Left lung (tissue), 10 donors: ENCODE data around the gene RBPJ. TPM values are rescaled to one million over a fixed set of nuclear protein-coding genes. Genes with fewer than 3 reads are reported as not detected.

Experiments used
- ATAC-seq: fragments of 200-7000 bp; cut with Tn5 transposase; one replicate; pipeline ENCODE4 v1.9.1; 2020; ENCODE audit warnings: moderate library complexity
- DNase-seq, 4 donors: peaks; one replicate each; pipeline ENCODE4 v3.0.0-alpha.2; 2013 to 2020
- H3K27ac ChIP-seq, 2 donors: fragments of 200-600 bp; sonication (generic) in 1 of 2; one replicate each; pipeline versions ENCODE4 v1.5.0 to v1.8.0; 2020 to 2021
- H3K27me3 ChIP-seq, 2 donors: fragments of 200-600 bp; sonication (generic) in 1 of 2; one replicate each; pipeline versions ENCODE4 v1.5.0 to v1.8.0; 2020 to 2021
- H3K36me3 ChIP-seq, 2 donors: fragments of 200-600 bp; sonication (generic) in 1 of 2; one replicate each; pipeline versions ENCODE4 v1.5.0 to v1.8.0; 2020 to 2021
- H3K4me1 ChIP-seq, 2 donors: fragments of 200-600 bp; one replicate each; pipeline ENCODE4 v1.8.0; 2021
- H3K4me3 ChIP-seq, 2 donors: fragments of 200-600 bp; sonication (generic) in 1 of 2; one replicate each; pipeline versions ENCODE4 v1.5.0 to v1.8.0; 2020 to 2021; ENCODE audit warnings: mild to moderate bottlenecking in 1 of 2
- H3K9me3 ChIP-seq, 2 donors: fragments of 200-600 bp; sonication (generic) in 1 of 2; one replicate each; pipeline versions ENCODE4 v1.5.0 to v1.8.0; 2020 to 2021
- intact Hi-C, 2 donors: fragments of 100-400 bp; cut with DNase I; formaldehyde crosslinking; loops; one replicate each; pipeline versions ENCODE4 v1.11.2 to v1.14.2; 2022
- polyA plus RNA-seq, 6 donors: library from polyadenylated mRNA; unstranded; fragments of 120-200 nt; gene quantifications; one replicate each; pipeline ENCODE4 v1.2.1, GENCODE V29; 2013; ENCODE audit not compliant: insufficient read length in 6 of 6
- total RNA-seq, 2 donors: library from RNA; stranded (reverse); fragmentation: NEBNext Ultra II Directional; extraction: Animal tissue kit (Norgen Biotek cat#: 25700); gene quantifications; one replicate each; pipeline ENCODE4 v1.2.1, GENCODE V29; 2021
- TF ChIP-seq, protein P1 (sequence below), 2 donors: fragments of 200-600 bp; sonication (generic) in 1 of 2; IDR thresholded peaks; one replicate each; pipeline versions ENCODE4 v1.5.0 to v1.8.0; 2021; ENCODE audit warnings: antibody characterized with exemption in 2 of 2
- donor health status: DM: no; HTN: yes; CAD: no.
- donor health status: DM: no; HTN: no; CAD: no.

The RBPJ gene
- total and polyA plus RNA-seq, 8 donors: 88.6 to 127 (median 105) TPM

DNA sequence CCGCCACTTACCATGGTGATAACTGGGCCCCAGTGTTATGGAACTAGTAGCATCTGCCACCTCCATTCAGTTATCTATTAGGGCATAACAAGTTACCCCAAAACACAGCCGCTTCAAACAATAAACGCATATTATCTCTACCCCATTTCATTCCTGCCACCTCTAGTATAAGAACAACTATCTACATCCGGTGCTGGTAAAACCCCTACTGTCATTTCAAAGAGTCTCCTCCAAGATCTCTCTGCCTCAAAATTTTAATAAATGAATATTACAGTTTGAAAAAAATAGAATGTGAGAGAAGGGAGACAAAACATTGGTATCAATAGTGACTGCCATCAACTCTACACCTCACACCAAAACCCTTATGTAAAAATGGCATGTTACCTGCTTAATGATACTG is 35.5 kb upstream of the RBPJ start:
- H3K4me3 ChIP-seq: no peak overlapping the region
- H3K27me3 ChIP-seq: no peaks in the 10 kb centered on the region
- ATAC-seq (no peak), DNase-seq (no peak)
- H3K36me3 ChIP-seq: no peaks in the 10 kb centered on the region
- intact Hi-C loops: no loop called here
- TF ChIP-seq, protein P1, sequence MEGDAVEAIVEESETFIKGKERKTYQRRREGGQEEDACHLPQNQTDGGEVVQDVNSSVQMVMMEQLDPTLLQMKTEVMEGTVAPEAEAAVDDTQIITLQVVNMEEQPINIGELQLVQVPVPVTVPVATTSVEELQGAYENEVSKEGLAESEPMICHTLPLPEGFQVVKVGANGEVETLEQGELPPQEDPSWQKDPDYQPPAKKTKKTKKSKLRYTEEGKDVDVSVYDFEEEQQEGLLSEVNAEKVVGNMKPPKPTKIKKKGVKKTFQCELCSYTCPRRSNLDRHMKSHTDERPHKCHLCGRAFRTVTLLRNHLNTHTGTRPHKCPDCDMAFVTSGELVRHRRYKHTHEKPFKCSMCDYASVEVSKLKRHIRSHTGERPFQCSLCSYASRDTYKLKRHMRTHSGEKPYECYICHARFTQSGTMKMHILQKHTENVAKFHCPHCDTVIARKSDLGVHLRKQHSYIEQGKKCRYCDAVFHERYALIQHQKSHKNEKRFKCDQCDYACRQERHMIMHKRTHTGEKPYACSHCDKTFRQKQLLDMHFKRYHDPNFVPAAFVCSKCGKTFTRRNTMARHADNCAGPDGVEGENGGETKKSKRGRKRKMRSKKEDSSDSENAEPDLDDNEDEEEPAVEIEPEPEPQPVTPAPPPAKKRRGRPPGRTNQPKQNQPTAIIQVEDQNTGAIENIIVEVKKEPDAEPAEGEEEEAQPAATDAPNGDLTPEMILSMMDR (IDR thresholded peaks at IDR 0.05): no peak
- H3K4me1 ChIP-seq: peaks cover 0 to 22% of the 10 kb centered on the region in 2 donors
- no peak overlapping the region for H3K27ac ChIP-seq
- no peaks in the 10 kb centered on the region for H3K9me3 ChIP-seq

DNA sequence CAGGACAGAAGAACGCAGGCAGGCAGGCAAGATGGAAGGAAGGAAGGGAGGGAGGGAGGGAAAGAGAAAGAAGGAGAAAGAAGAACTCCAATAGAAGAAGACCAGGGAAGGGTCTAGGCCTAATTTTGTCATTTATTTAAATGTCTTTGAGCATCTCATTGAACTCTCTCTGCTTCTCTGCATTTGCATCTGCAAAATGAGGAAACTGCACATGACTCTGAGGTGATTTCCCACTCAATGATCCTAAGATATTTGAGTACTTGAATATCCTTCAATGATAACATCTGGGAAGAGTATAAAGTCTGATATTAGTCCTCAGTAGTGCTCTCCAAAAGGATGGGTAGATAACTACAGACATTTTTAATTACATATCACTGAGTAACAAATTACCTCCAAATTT is 33.1 kb upstream of the RBPJ start:
- TF ChIP-seq, protein P1 (IDR thresholded peaks at IDR 0.05): no peak
- H3K9me3 ChIP-seq: no peaks in the 10 kb centered on the region
- DNase-seq: no peak
- H3K27me3 ChIP-seq: no peaks in the 10 kb centered on the region
- H3K27ac ChIP-seq: peak overlapping the region; percentile 41 to 92
- H3K4me3 ChIP-seq: no peak overlapping the region
- intact Hi-C loops: no loop called here
- peaks cover 0 to 22% of the 10 kb centered on the region in 2 donors for H3K4me1 ChIP-seq
- H3K36me3 ChIP-seq: no peaks in the 10 kb centered on the region
- peak; percentile 30 for ATAC-seq

DNA sequence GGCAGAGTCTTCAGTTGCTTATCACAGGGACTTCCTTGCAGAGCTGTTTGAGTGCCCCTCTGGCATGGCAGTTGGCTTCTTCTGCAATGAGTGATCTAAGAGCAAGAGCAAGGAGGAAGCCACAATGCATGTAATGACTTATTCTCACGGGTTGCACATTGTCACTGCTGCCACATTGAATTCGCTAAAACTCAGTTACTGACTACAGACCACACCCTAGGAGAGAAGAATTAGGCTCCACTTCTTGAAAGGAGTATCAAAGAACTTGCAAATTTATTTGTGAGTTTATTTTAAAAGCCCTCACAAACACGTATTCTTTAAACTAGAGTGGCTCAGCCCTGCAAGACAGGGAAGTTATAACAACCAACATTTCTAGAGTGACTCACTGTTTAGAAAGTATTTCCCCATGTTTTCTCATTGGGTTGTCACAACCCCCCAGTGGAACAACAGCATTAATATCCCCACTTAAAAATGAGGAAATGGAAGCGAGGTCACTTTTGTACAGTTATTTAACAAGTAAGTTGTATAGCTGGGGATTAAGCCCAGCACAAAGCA is 32.4 kb upstream of the RBPJ start:
- Histone ChIP-seq H3K4me3 (no peak overlapping the region), H3K4me1 (peaks cover 0 to 22% of the 10 kb centered on the region in 2 donors), H3K27ac (peak overlapping the region; percentile 41 to 92), H3K9me3 (no peaks in the 10 kb centered on the region), H3K36me3 (no peaks in the 10 kb centered on the region), H3K27me3 (no peaks in the 10 kb centered on the region)
- intact Hi-C loops: no loop called here
- TF ChIP-seq, protein P1 (IDR thresholded peaks at IDR 0.05): no peak
- ATAC-seq (peak; percentile 85), DNase-seq (peak in 1 of 4 donors; percentile 44)

DNA sequence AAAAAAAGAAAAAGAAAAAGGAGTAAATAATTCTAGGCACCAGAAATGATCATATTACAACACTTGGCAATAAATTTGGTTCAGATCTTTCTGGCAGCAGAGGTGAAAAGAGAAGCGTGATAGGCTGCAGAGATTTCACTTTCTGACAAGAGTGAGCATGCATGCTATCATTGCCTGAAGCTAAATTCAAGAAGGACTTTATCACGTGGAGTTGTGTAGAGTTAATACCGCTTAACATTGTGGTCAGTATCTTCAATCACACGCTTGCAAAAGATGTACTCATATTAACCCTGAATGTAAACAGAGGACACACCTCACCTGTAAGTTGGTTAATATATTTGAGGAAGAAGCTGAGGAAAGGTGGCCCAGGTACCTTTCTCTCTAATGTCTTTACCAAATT is 31.4 kb upstream of the RBPJ start:
- intact Hi-C loops: no loop called here

DNA sequence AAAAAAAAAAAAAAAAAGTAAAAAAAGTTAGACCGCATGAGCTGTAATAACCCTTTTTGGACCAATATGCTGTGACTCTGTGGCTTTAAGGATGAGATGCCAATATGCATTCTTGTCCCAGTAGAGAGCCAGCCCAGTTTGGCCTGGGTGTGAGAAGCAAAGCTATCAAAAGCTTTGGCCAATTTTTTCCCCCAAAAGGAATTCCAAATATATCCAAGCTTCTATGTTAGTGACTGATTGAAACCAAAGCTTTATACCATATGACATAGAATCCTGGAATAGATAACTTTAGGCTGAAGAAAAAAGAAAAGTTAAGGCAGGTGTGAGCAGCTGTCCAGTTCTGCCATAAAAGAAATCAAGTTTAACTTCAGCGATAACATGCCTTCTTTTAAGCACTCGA is 30.5 kb upstream of the RBPJ start:
- TF ChIP-seq, protein P1 (IDR thresholded peaks at IDR 0.05): no peak
- Histone ChIP-seq H3K36me3 (no peaks in the 10 kb centered on the region), H3K9me3 (no peaks in the 10 kb centered on the region), H3K27me3 (no peaks in the 10 kb centered on the region), H3K4me1 (peaks cover 0 to 22% of the 10 kb centered on the region in 2 donors), H3K27ac (no peak overlapping the region), H3K4me3 (no peak overlapping the region)
- intact Hi-C loops: no loop called here
- DNase-seq: peak in 2 of 4 donors; percentile 16 to 24
- ATAC-seq: no peak

More for the DNA sequence above, 31.4 kb upstream of the RBPJ start:
- peak overlapping the region in 1 of 2 donors; percentile 92 for H3K27ac ChIP-seq
- H3K36me3 ChIP-seq: no peaks in the 10 kb centered on the region
- no peaks in the 10 kb centered on the region for H3K9me3 ChIP-seq
- peaks cover 0 to 22% of the 10 kb centered on the region in 2 donors for H3K4me1 ChIP-seq
- no peak overlapping the region for H3K4me3 ChIP-seq
- DNase-seq (no peak), ATAC-seq (no peak)
- no peaks in the 10 kb centered on the region for H3K27me3 ChIP-seq
- TF ChIP-seq, protein P1 (IDR thresholded peaks at IDR 0.05): no peak
